DND-41 (cell line): Measurements from ENCODE around the gene NUCB1.
"Not testable (repeated sequence)": the region's sequence is repeated elsewhere in the genome, so short reads cannot be mapped to it uniquely, and the experiment has no call there.

Experiments
- ATAC-seq: fragments of 200-7000 bp; cut with Tn5 transposase; 3 replicates; pipeline ENCODE4 v1.9.1; 2021; ENCODE audit warnings: low read depth; ENCODE audit not compliant: insufficient read depth
- DNase-seq: peaks from one replicate; pipeline ENCODE4 v3.0.0-alpha.2; 2020
- H2AFZ ChIP-seq: 2 replicates; pipeline ENCODE4 v1.6.0; 2012; ENCODE audit warnings: low read depth, low read length
- H3K27ac ChIP-seq: 2 replicates; pipeline ENCODE4 v1.5.1; 2012; ENCODE audit warnings: low read length, inconsistent platforms
- H3K27me3 ChIP-seq: fragments of 200-600 bp; sonication (generic); 2 replicates; pipeline ENCODE4 v1.6.0; 2012; ENCODE audit warnings: low read length, mild to moderate bottlenecking, inconsistent platforms; ENCODE audit not compliant: insufficient read depth, poor library complexity
- H3K36me3 ChIP-seq: 2 replicates; pipeline ENCODE4 v1.5.1; 2012; ENCODE audit warnings: low read length, inconsistent platforms; ENCODE audit not compliant: insufficient read depth
- H3K4me1 ChIP-seq: 2 replicates; pipeline ENCODE4 v1.5.1; 2012; ENCODE audit warnings: mild to moderate bottlenecking, low read length; ENCODE audit not compliant: insufficient read depth
- H3K4me2 ChIP-seq: 2 replicates; pipeline ENCODE4 v1.6.0; 2012; ENCODE audit warnings: mild to moderate bottlenecking, moderate library complexity, low read length, inconsistent platforms; ENCODE audit not compliant: insufficient read depth
- H3K4me3 ChIP-seq, 2 experiments: fragments of 200-600 bp in 1 of 2; shearing (Covaris generic) in 1 of 2; 2 replicates each; pipeline ENCODE4 v1.5.1; 2012 to 2016; ENCODE audit warnings: inconsistent platforms in 2 of 2, low read length in 2 of 2, mild to moderate bottlenecking in 2 of 2, low read depth in 1 of 2, moderate library complexity in 1 of 2
- H3K79me2 ChIP-seq: 2 replicates; pipeline ENCODE4 v1.6.0; 2012; ENCODE audit warnings: low read length, inconsistent platforms; ENCODE audit not compliant: insufficient read depth
- H3K9ac ChIP-seq: 2 replicates; pipeline ENCODE4 v1.6.0; 2012; ENCODE audit warnings: low read depth, mild to moderate bottlenecking, inconsistent platforms, low read length, moderate library complexity
- H3K9me3 ChIP-seq: 2 replicates; pipeline ENCODE4 v1.5.1; 2012; ENCODE audit warnings: low read length, moderate library complexity, mild to moderate bottlenecking, inconsistent platforms; ENCODE audit not compliant: insufficient read depth, severe bottlenecking
- H4K20me1 ChIP-seq: 2 replicates; pipeline ENCODE4 v1.6.0; 2012; ENCODE audit warnings: low read length; ENCODE audit not compliant: insufficient read depth
- EZH2 ChIP-seq: IDR thresholded peaks from 3 replicates; pipeline ENCODE4 v1.6.1; 2012; ENCODE audit warnings: borderline replicate concordance, low read depth, mild to moderate bottlenecking, moderate library complexity, low read length, inconsistent platforms; ENCODE audit not compliant: severe bottlenecking
- TF ChIP-seq, protein P1 (sequence below): IDR thresholded peaks from 2 replicates; pipeline ENCODE4 v1.5.1; 2012; ENCODE audit warnings: borderline replicate concordance, low read length, moderate library complexity, mild to moderate bottlenecking; ENCODE audit not compliant: poor library complexity, severe bottlenecking; ENCODE audit errors: extremely low read depth

The NUCB1 gene

DNA sequence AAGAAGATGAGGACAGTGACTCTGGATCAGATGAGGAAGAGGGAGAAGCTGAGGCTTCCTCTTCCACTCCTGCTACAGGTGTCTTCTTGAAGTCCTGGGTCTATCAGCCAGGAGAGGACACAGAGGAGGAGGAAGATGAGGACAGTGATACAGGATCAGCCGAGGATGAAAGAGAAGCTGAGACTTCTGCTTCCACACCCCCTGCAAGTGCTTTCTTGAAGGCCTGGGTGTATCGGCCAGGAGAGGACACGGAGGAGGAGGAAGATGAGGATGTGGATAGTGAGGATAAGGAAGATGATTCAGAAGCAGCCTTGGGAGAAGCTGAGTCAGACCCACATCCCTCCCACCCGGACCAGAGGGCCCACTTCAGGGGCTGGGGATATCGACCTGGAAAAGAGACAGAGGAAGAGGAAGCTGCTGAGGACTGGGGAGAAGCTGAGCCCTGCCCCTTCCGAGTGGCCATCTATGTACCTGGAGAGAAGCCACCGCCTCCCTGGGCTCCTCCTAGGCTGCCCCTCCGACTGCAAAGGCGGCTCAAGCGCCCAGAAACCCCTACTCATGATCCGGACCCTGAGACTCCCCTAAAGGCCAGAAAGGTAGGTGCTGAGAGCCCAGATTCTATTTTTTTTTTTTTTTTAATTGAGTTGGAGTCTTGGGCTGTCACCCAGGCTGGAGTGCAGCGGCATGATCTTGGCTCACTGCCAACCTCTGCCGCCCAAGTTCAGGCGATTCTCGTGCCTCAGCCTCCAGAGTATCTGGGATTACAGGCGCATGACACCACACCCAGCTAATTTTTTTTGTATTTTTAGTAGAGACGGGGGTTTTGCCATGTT, 25.6 kb upstream of the NUCB1 start:
- peaks cover 24% of the 10 kb centered on the region for H3K79me2 ChIP-seq
- no peaks in the 10 kb centered on the region for H3K9me3 ChIP-seq
- peaks cover 34% of the 10 kb centered on the region for H3K36me3 ChIP-seq
- TF ChIP-seq, protein P1, sequence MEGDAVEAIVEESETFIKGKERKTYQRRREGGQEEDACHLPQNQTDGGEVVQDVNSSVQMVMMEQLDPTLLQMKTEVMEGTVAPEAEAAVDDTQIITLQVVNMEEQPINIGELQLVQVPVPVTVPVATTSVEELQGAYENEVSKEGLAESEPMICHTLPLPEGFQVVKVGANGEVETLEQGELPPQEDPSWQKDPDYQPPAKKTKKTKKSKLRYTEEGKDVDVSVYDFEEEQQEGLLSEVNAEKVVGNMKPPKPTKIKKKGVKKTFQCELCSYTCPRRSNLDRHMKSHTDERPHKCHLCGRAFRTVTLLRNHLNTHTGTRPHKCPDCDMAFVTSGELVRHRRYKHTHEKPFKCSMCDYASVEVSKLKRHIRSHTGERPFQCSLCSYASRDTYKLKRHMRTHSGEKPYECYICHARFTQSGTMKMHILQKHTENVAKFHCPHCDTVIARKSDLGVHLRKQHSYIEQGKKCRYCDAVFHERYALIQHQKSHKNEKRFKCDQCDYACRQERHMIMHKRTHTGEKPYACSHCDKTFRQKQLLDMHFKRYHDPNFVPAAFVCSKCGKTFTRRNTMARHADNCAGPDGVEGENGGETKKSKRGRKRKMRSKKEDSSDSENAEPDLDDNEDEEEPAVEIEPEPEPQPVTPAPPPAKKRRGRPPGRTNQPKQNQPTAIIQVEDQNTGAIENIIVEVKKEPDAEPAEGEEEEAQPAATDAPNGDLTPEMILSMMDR: no peak
- no peak for TF ChIP-seq EZH2
- H3K4me2 ChIP-seq: peak overlapping the region; percentile 84
- peaks cover 36% of the 10 kb centered on the region for H3K4me1 ChIP-seq
- peak overlapping the region; percentile 32; the same call in 1 of the 2 replicates for H3K9ac ChIP-seq
- H4K20me1 ChIP-seq: peaks cover 12% of the 10 kb centered on the region; the same call in 1 of the 2 replicates
- peak overlapping the region in 1 of 2 experiments; percentile 31; a peak in 2 of 4 replicates for H3K4me3 ChIP-seq
- no peaks in the 10 kb centered on the region for H3K27me3 ChIP-seq
- DNase-seq (no peak), ATAC-seq (no peak)
- peak overlapping the region; percentile 59 for H3K27ac ChIP-seq
- no peak overlapping the region for H2AFZ ChIP-seq

- not testable (repeated sequence) for H2AFZ ChIP-seq, H3K9me3 ChIP-seq, DNase-seq, ATAC-seq, H3K27me3 ChIP-seq, H3K9ac ChIP-seq, H3K4me3 ChIP-seq, H3K27ac ChIP-seq
- Histone ChIP-seq H3K79me2 (peaks cover 24% of the 10 kb centered on the region), H3K4me1 (peaks cover 36% of the 10 kb centered on the region), H3K36me3 (peaks cover 34% of the 10 kb centered on the region), H3K4me2 (peak overlapping the region; percentile 23; the same call in 1 of the 2 replicates), H4K20me1 (peaks cover 12% of the 10 kb centered on the region; the same call in 1 of the 2 replicates)
Observed at GRCh38 chr19:48876043-48876981, 23.8 kb upstream of the NUCB1 start.

DNA sequence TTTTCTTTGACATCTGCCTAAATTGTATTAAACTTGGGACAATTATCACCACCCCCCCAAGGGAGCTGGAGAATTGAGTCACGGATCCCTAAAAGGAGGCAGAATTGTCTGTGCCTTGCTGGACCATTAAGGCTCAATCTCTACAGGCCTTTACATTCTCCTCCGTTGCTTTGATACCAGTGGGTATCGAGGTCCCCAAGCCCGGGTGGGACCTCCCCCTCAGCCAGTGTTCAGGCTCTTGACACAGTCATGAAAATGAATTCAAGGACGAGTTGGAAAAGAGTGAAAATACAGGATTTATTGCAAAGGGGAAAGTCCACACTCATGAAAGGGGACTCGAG, 22.3 kb upstream of the NUCB1 start:
- H3K79me2 ChIP-seq: peaks cover 18% of the 10 kb centered on the region
- TF ChIP-seq, protein P1: no peak
- no peak for TF ChIP-seq EZH2
- no peak overlapping the region for H2AFZ ChIP-seq
- no peaks in the 10 kb centered on the region for H3K27me3 ChIP-seq
- H3K4me1 ChIP-seq: peaks cover 29% of the 10 kb centered on the region
- H3K9me3 ChIP-seq: no peaks in the 10 kb centered on the region
- no peak overlapping the region for H3K4me2 ChIP-seq
- peaks cover 12% of the 10 kb centered on the region; the same call in 1 of the 2 replicates for H4K20me1 ChIP-seq
- ATAC-seq: no peak
- DNase-seq: no peak
- H3K27ac ChIP-seq: no peak overlapping the region
- H3K4me3 ChIP-seq: no peak overlapping the region
- no peak overlapping the region for H3K9ac ChIP-seq
- H3K36me3 ChIP-seq: peaks cover 34% of the 10 kb centered on the region
